Middle frontal gyrus (tissue), 1 donor: ENCODE data around the gene HS1BP3.

Source experiments
- DNase-seq: peaks from one replicate; pipeline ENCODE4 v3.0.0-alpha.2; 2015; ENCODE audit warnings: low spot score; ENCODE audit errors: extremely low spot score

The HS1BP3 gene

DNA sequence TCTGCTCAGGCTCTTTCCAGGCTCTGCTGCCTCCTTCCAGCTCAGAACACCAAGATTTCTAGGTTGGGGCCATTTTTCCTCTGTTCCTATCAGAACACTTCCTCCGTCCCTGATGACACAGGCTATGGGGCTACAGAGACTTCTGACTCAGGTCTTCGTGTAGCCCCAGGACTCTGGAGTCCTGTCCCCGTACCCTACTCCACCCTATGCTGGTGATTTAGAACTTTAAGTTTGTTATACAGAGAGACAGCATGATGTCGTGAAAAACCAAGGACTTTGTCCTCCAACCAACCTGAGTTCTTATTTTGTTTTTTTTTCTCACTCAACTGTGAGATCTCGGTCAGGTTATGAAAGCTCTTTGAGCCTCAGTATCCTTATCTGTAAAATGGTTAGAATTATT is 78.7 kb downstream of the HS1BP3 start:
- no peak for DNase-seq

DNA sequence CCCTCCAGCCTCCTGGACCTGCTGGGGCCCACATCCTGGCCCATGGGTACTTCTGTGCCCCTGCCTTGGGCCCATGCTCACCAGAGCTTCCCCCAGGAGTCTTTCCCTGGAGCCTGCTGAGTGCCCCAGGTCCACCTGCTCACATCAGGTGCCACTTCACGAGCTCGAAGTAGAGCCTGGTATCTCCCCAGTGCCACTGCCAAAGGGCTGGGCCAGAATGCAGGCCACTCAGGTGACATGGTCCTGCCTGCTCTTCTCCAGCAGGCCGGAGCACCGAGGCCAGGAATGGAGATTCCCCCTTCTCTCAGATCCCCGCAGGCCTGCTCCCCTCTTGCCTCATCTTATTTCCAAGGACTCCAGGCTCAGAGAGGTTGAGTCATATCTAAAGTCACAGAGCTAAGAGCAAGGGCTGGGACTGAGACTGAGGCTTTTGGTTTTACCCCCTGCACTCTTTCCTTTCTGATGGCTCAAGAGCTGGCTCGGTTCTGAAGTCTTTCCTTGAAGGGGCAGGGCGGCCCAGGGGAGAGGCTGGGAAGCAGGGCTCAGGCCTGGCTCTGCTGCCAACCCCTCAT is 79.2 kb downstream of the HS1BP3 start:
- no peak for DNase-seq

- no peak for DNase-seq
Observed at GRCh38 chr2:20571231-20571630, 79.7 kb downstream of the HS1BP3 start.

GRCh38 chr2:20570249-20570648 is 80.6 kb downstream of the HS1BP3 start:
- no peak for DNase-seq

- no peak for DNase-seq
Observed at GRCh38 chr2:20569464-20570223, 81.3 kb downstream of the HS1BP3 start.

- DNase-seq: no peak
Observed at GRCh38 chr2:20568501-20569463, 82.1 kb downstream of the HS1BP3 start.

- no peak for DNase-seq
Observed at GRCh38 chr2:20567926-20568179, 83.0 kb downstream of the HS1BP3 start.
